Endothelial cell of umbilical vein (primary cell): ENCODE data around the gene EVI5. TPM values are rescaled to one million over a fixed set of nuclear protein-coding genes. Genes with fewer than 3 reads are reported as not detected.
A peak's percentile ranks its signal among the peaks of the same experiment; 100 is the strongest.

Experiments used
- BruUV-seq: library from RNA; stranded (reverse); fragments of 400-500 nt; replicated peaks from 2 replicates; lab custom pipeline; 2021; lab: Mats Ljungman, UMichigan
- CTCF ChIA-PET: fragments of 300-600, 350-600 bp; sonication (Branson Sonifier 250); formaldehyde crosslinking; loops from one replicate; lab custom pipeline; 2021; ENCODE audit warnings: antibody characterized with exemption, inconsistent platforms; lab: Charles Lee
- POLR2A ChIA-PET: fragments of 300-600, 350-600 bp; sonication (Branson Sonifier 250); formaldehyde crosslinking; loops from one replicate; lab custom pipeline; 2021; ENCODE audit warnings: antibody characterized with exemption, inconsistent platforms; lab: Charles Lee
- DNase-seq: peaks from one replicate; pipeline ENCODE4 v3.0.0-alpha.2; 2011; ENCODE audit warnings: low read depth, low spot score
- FAIRE-seq: peaks from 2 replicates; lab custom pipeline; 2011; peaks lifted over from hg19 to GRCh38; lab: Jason Lieb, UNC
- H2AFZ ChIP-seq: 2 replicates; pipeline ENCODE4 v1.6.0; 2012; ENCODE audit warnings: low read depth, low read length, control low read depth, inconsistent platforms
- H3K27ac ChIP-seq: 2 replicates; pipeline ENCODE4 v1.5.1; 2011; ENCODE audit warnings: low read depth, mild to moderate bottlenecking, control low read depth, low read length, moderate library complexity; ENCODE audit not compliant: insufficient read depth
- H3K27me3 ChIP-seq, 2 experiments: 2 replicates each; pipeline versions ENCODE4 v1.6.0 to v1.6.1; 2011; ENCODE audit warnings: low read length in 2 of 2, mixed read lengths in 1 of 2; ENCODE audit not compliant: control insufficient read depth in 2 of 2, insufficient read depth in 2 of 2
- H3K36me3 ChIP-seq, 2 experiments: 2 replicates in 1 of 2; 3 replicates in 1 of 2; pipeline ENCODE4 v1.5.1; 2011; ENCODE audit warnings: low read length in 2 of 2, mild to moderate bottlenecking in 1 of 2, moderate library complexity in 1 of 2; ENCODE audit not compliant: control insufficient read depth in 2 of 2, insufficient read depth in 2 of 2; ENCODE audit errors: extremely low read depth in 1 of 2
- H3K4me1 ChIP-seq: 3 replicates; pipeline ENCODE4 v1.5.1; 2011; ENCODE audit warnings: mild to moderate bottlenecking, low read length; ENCODE audit not compliant: control insufficient read depth, insufficient read depth; ENCODE audit errors: extremely low read depth
- H3K4me2 ChIP-seq: 2 replicates; pipeline ENCODE4 v1.6.1; 2011; ENCODE audit warnings: low read length, control low read depth, mixed read lengths; ENCODE audit not compliant: insufficient read depth
- H3K4me3 ChIP-seq, 3 experiments: fragments of 200-600 bp in 1 of 3; sonication (generic), shearing (Covaris generic) in 1 of 3; replicated peaks in 1 of 3; 2 replicates each; pipeline ENCODE4 v1.5.1; 2011 to 2016; ENCODE audit warnings: control low read depth in 3 of 3, low read length in 3 of 3, mild to moderate bottlenecking in 2 of 3, inconsistent platforms in 1 of 3, low read depth in 1 of 3, moderate library complexity in 1 of 3; ENCODE audit not compliant: insufficient read depth in 1 of 3
- H3K79me2 ChIP-seq: 2 replicates; pipeline ENCODE4 v1.6.0; 2012; ENCODE audit warnings: low read length, inconsistent platforms; ENCODE audit not compliant: control insufficient read depth, insufficient read depth
- H3K9ac ChIP-seq: replicated peaks from 2 replicates; pipeline ENCODE3; 2011; ENCODE audit warnings: low read length, control low read depth; ENCODE audit not compliant: insufficient read depth; ENCODE audit errors: extremely low read depth
- H3K9me1 ChIP-seq: replicated peaks from 3 replicates; pipeline ENCODE4 v1.6.0; 2011; ENCODE audit warnings: mild to moderate bottlenecking, low read length; ENCODE audit not compliant: control insufficient read depth, insufficient read depth; ENCODE audit errors: extremely low read depth
- H3K9me3 ChIP-seq: replicated peaks from 2 replicates; pipeline ENCODE4 v1.5.1; 2012; ENCODE audit warnings: low read length, inconsistent platforms; ENCODE audit not compliant: control insufficient read depth, insufficient read depth
- H4K20me1 ChIP-seq: replicated peaks from 2 replicates; pipeline ENCODE3; 2011; ENCODE audit warnings: mild to moderate bottlenecking, low read length; ENCODE audit not compliant: control insufficient read depth, insufficient read depth; ENCODE audit errors: extremely low read depth
- FOS ChIP-seq: IDR thresholded peaks from 2 replicates; pipeline ENCODE4 v1.6.1; 2011; ENCODE audit warnings: mild to moderate bottlenecking, low read length, moderate library complexity, borderline replicate concordance; ENCODE audit not compliant: insufficient read depth
- MAX ChIP-seq: IDR thresholded peaks from 2 replicates; pipeline ENCODE4 v1.6.1; 2011; ENCODE audit not compliant: insufficient read depth, insufficient read length
- MYC ChIP-seq: IDR thresholded peaks from one replicate; pipeline ENCODE4 v1.6.1; 2011; ENCODE audit warnings: mild to moderate bottlenecking, low read depth, low read length
- POLR2AphosphoS5 ChIP-seq: IDR thresholded peaks from 2 replicates; pipeline ENCODE4 v1.6.1; 2012; ENCODE audit warnings: low read depth, mild to moderate bottlenecking, control low read depth, low read length, moderate library complexity; ENCODE audit not compliant: insufficient read depth
- dilution Hi-C: fragments of 300-500 bp; cut with MboI; formaldehyde crosslinking; loops from one replicate; pipeline ENCODE4 v1.15.0; 2019; ENCODE audit warnings: low sequenced_read_pairs; ENCODE audit not compliant: extremely low pct_ligation_motif_present
- intact Hi-C: fragments of 100-400 bp; cut with micrococcal nuclease; formaldehyde crosslinking; loops from one replicate; pipeline ENCODE4 v1.10.0; 2022
- polyA plus RNA-seq, 4 experiments: library from polyadenylated mRNA; depleted of rRNA in 3 of 4; stranded (reverse) in 3 of 4; unstranded in 1 of 4; fragments of >200 nt; gene quantifications; 2 replicates each; pipeline versions ENCODE4 v1.2.1 to v1.2.3, GENCODE V29; 2011 to 2012; ENCODE audit warnings: missing spikeins in 1 of 4
- total RNA-seq: library from RNA; stranded (reverse); gene quantifications from 2 replicates; pipeline ENCODE4 v1.2.3, GENCODE V29; 2021
- TF ChIP-seq, protein P1 (sequence below), 2 donors: IDR thresholded peaks; 1 replicate in 1 of 2; 2 replicates in 1 of 2; pipeline ENCODE4 v1.5.1; 2011; ENCODE audit warnings: low read length in 2 of 2, mild to moderate bottlenecking in 2 of 2, moderate library complexity in 2 of 2, control low read depth in 1 of 2, inconsistent platforms in 1 of 2, low read depth in 1 of 2; ENCODE audit not compliant: insufficient read depth in 1 of 2; ENCODE audit errors: extremely low read depth in 1 of 2

Gene EVI5
- total and polyA plus RNA-seq, 2 donors (not counting 3 experiments of a cell fraction or from before 2014, with no cell fraction given), result 5.0 to 26.2 TPM

GRCh38 chr1:92834617-92835016 is 49.7 kb upstream of the EVI5 start:
- intact Hi-C loops, result no loop called here
- CTCF ChIA-PET, result interaction anchor here (0.8 kb wide), 1 partner anchor 837 kb away, joined by 3 read pairs; no protein-coding TSS in a partner anchor
- H3K79me2 ChIP-seq, result peaks cover 78% of the 10 kb centered on the region
- POLR2A ChIA-PET, result no interaction called here
- peaks cover 6 to 38% of the 10 kb centered on the region in 2 experiments for H3K36me3 ChIP-seq
- H3K4me3 ChIP-seq, result peak overlapping the region in 1 of 3 experiments; percentile 97
- H3K27ac ChIP-seq, result no peak overlapping the region
- TF ChIP-seq MAX, result no peak
- no peak for TF ChIP-seq MYC
- peaks cover 26% of the 10 kb centered on the region for H3K4me1 ChIP-seq
- DNase-seq (no peak), FAIRE-seq (no peak)
- no peak overlapping the region for H2AFZ ChIP-seq
- H4K20me1 ChIP-seq, result peaks cover 14% of the 10 kb centered on the region
- no TSS peak for BruUV-seq
- H3K9me3 ChIP-seq, result no peaks in the 10 kb centered on the region
- peak overlapping the region; percentile 97 for H3K4me2 ChIP-seq
- H3K9ac ChIP-seq, result no peak overlapping the region
- H3K27me3 ChIP-seq, result no peaks in the 10 kb centered on the region
- no peaks in the 10 kb centered on the region for H3K9me1 ChIP-seq
- dilution Hi-C loops, result no loop called here

GRCh38 chr1:92833840-92834239 is 48.9 kb upstream of the EVI5 start:
- dilution Hi-C loops, result no loop called here
- intact Hi-C loops, result no loop called here
- peaks cover 3 to 38% of the 10 kb centered on the region in 2 experiments for H3K36me3 ChIP-seq
- ChIA-PET POLR2A (no interaction called here), CTCF (no interaction called here)
- H2AFZ ChIP-seq, result no peak overlapping the region
- peaks cover 70% of the 10 kb centered on the region for H3K79me2 ChIP-seq
- H3K4me2 ChIP-seq, result peak overlapping the region; percentile 97
- H3K9me3 ChIP-seq, result no peaks in the 10 kb centered on the region
- H3K9me1 ChIP-seq, result no peaks in the 10 kb centered on the region
- peak overlapping the region; percentile 85 to 97 (median 85) for H3K4me3 ChIP-seq
- no TSS peak for BruUV-seq
- FAIRE-seq (peak; percentile 18), DNase-seq (no peak)
- peaks cover 26% of the 10 kb centered on the region for H3K4me1 ChIP-seq
- peaks cover 9% of the 10 kb centered on the region for H4K20me1 ChIP-seq
- H3K27ac ChIP-seq, result no peak overlapping the region
- H3K9ac ChIP-seq, result peak overlapping the region; percentile 90
- H3K27me3 ChIP-seq, result no peaks in the 10 kb centered on the region
- no peak for TF ChIP-seq POLR2AphosphoS5
- TF ChIP-seq, protein P1, sequence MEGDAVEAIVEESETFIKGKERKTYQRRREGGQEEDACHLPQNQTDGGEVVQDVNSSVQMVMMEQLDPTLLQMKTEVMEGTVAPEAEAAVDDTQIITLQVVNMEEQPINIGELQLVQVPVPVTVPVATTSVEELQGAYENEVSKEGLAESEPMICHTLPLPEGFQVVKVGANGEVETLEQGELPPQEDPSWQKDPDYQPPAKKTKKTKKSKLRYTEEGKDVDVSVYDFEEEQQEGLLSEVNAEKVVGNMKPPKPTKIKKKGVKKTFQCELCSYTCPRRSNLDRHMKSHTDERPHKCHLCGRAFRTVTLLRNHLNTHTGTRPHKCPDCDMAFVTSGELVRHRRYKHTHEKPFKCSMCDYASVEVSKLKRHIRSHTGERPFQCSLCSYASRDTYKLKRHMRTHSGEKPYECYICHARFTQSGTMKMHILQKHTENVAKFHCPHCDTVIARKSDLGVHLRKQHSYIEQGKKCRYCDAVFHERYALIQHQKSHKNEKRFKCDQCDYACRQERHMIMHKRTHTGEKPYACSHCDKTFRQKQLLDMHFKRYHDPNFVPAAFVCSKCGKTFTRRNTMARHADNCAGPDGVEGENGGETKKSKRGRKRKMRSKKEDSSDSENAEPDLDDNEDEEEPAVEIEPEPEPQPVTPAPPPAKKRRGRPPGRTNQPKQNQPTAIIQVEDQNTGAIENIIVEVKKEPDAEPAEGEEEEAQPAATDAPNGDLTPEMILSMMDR (IDR thresholded peaks at IDR 0.05; ENCODE audit: extremely low read depth in 1 of 2, insufficient read depth in 1 of 2, low read depth in 1 of 2, low read length in 2 of 2), result no peak
- TF ChIP-seq FOS, result no peak
